Measurements from ENCODE around the gene HOXB3.

The HOXB3 gene

DNA sequence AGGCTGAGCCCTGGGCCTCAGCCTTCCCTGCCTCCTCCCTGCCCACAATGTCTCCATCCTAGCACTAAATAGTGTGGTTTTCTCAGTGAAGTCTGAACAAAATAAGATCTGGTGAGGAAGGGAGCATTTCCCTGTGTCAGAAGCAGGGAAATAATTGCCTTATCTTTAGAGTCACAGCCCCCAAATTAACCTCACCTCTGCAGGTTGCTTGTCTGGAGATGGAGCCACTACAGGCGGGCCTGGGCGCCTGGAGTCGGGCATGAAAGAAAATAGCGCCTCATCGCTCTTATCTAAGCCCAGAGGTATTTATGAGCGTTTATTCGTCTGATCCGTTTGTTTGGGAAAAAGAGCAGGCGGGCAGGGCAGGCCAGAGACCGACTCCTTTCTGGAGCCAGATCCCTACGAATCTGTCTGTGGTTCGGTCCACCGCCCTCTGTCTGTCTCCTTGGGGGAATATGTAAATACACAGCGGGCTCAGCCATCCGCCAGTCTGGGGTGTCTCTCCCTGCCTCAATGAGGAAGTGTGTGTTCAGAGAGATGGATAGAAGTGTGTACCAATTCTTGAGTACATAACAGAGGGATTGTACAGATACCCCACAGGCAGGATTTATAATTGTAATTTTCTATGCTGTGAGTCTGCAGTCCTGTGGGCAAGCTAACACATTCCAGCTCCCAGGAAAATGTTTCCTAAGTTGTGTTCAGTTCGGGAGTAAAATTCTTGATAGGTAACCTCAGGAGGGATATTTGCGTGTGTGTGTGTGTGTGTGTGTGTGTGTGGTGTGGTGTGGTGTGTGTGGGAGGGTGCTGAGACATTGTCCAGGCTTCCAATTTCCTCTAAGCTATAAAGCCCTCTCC lies 10.4 kb upstream of the HOXB3 start:
- no peak overlapping the region for H3K4me3 ChIP-seq (ENCODE audit: low read depth, low read length)

DNA sequence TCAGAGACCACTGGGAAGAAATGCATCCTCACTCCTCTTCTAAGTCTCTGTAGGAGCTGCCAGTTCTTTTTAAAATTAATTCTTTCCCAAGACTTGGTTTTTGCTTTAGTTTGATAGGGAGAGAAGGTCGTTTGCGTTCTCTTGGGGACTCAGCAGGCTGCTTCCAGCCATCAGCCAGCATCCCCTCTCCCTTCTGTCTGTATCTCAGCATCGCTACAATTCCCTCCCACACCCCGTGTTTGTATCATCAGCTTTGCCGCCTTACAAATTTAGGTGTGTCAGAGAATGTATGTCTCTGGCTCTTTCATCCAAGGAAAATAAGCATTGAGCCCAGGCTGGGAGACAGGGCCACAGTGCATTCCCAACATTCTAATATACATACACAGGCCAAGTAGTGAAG lies 9.3 kb upstream of the HOXB3 start:
- H3K4me3 ChIP-seq (ENCODE audit: low read depth, low read length): no peak overlapping the region

DNA sequence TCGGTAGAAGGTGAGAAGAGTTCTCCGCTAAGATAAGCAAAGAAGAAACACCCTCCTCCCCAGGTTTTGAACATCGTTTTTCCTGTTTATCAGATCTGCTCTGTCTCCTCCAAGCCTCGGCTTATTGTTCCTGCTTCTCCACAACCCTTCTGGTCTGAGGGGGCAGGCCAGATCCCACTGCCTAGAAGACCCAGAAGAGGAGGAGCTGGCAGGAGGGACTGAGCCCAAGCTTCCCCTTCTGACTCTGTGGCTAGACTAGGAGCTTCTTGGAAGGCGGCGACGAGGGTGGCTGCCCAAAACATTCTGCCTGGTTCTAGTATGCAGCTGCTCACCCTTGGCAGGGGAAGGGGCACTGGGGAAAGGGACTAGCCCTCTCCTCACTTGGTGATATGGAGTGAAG lies 8.7 kb upstream of the HOXB3 start:
- no peak overlapping the region for H3K4me3 ChIP-seq (ENCODE audit: low read depth, low read length)

DNA sequence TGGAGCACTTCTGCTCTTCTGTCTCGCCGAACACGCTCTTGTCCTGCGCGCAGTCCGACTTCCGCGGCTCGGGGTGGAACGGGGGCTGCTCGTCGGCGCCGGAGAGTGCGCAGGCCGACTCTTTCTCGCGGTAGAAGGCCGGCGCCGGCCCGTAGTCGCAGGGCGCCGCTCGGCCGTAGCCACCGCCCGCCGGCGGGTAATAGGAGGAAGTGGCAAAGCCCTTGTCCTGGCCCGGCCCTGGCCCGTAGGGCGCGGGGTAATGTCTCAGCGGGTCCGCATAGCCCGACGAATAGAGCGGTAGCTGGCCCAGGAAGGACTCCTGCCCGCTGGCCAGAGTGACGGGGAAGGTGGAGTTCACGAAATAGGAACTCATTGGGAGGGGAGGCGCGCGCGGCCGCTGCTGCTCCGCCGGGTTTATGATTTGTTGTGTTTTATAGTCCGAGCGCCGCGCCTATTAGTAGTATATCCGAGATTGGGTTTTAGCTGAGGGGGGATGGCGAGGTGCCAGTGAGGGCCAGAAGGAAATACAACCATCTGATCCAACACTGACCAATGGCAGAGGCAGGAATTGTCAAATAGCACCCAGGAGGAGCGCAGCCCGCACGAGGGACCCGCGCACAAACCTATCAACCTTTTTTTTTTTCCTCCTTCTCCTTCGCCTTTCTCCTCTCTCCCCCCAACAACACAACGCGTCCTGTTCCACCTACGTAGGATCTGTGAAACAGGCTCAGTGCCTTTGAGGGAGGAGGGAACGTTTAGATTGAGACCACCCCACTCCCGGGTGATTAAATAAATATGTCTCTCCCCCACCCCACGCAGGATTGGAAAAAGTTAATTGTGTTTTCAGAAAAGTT lies 8.0 kb upstream of the HOXB3 start:
- H3K4me3 ChIP-seq (ENCODE audit: low read depth, low read length): no peak overlapping the region

DNA sequence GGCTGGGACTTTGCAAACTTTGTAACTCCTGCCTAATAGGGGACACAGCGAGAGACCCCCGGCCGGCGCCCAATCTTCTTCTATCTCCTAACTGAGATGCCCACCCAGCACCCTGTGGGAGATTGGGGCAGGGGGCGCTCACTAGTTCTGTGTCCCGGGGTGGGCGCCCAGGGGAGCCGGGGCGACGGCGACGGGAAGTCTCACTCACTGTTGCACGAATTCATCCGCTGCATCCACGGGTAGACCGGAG lies 7.4 kb upstream of the HOXB3 start:
- H3K4me3 ChIP-seq (ENCODE audit: low read depth, low read length): no peak overlapping the region

- H3K4me3 ChIP-seq (ENCODE audit: low read depth, low read length): no peak overlapping the region
Measured at GRCh38 chr17:48596735-48597527, 6.9 kb upstream of the HOXB3 start.

- no peak overlapping the region for H3K4me3 ChIP-seq (ENCODE audit: low read depth, low read length)
Measured at GRCh38 chr17:48596000-48596734, 6.1 kb upstream of the HOXB3 start.

DNA sequence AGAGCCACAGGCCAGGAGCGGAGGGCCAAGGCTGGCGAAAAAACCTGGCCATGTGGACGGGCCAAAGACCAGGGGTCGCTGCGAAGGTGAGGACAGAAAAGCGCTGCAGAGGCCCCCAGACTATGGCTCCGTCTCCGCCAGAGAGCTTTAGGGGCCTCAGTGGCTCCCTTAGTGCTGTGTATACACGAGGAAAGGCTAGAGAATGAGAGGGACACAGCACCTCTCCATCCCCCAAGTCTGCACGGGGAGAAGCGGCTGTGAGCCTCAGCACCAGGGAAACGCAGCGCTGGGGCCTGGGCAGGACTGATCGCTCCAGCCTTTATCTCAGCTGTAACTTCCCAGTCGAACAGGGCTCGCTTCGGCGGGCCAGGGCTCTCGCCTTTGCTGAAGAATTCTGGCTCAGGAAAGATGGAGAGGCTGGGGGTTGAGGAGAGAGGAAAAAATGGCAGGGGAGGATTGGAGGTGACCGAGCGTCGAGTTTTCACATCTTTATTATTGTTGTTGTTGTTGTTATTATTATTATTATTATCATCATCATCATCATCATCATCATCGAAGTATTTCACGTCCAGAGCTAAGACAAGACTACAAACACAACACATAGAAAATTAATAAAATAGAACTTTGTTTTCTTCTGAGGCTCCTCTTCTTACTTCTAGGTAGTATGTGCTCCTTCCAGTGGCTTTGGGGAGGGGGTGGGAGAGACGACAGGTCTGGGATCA lies 5.4 kb upstream of the HOXB3 start:
- no peak overlapping the region for H3K4me3 ChIP-seq (ENCODE audit: low read depth, low read length)

DNA sequence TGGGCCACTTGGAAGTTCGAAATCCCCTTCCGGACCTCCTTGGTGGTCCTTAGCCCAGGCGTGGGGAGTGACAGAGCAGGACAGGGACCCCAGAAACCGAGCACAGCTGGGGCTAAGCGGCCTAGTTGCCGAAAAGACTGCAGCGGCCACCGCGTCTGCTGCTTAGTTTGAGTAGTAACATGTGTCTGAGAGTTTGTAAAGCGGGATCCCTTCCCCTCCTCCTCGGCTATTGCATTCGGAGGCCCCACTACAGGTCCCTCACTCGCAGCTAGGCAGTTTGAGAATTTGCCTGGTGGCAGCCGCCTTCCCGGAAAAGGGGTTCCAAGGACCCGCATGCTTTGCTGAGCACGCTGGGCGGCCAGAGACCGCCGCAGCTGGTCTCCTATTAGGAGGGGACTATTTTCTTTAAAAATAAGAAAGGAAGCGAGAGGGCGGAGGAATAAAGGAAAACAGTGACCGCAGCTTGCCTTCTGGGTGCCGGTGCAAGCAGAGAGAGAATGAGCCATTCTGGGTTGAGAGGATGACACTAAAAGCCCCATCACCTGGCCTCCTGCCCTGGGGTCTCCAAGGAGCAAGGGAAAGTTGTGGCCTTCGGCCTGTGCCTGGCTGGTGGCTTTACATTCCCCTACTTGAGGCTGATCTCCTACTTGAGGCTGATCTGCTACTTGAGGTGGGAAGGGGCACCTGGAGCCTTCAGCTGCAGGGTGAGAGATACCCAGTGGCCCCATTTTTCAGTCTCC lies 4.7 kb upstream of the HOXB3 start:
- no peak overlapping the region for H3K4me3 ChIP-seq (ENCODE audit: low read depth, low read length)

GRCh38 chr17:48593840-48594537 lies 3.9 kb upstream of the HOXB3 start:
- H3K4me3 ChIP-seq (ENCODE audit: low read depth, low read length): no peak overlapping the region

- no peak within 1 kb of the TSS for H3K4me3 ChIP-seq (ENCODE audit: low read depth, low read length)
Measured at GRCh38 chr17:48593126-48593829, 3.2 kb upstream of the HOXB3 start, which contains the start of gene HOXB5. HOXB5 (minus strand) TSS chr17:48593779; CDS start chr17:48593682, 97 bp downstream.

- no peak overlapping the region for H3K4me3 ChIP-seq (ENCODE audit: low read depth, low read length)
Measured at GRCh38 chr17:48592577-48592976, 2.5 kb upstream of the HOXB3 start.

- no peak overlapping the region for H3K4me3 ChIP-seq (ENCODE audit: low read depth, low read length)
Measured at GRCh38 chr17:48592057-48592514, 2.0 kb upstream of the HOXB3 start.

DNA sequence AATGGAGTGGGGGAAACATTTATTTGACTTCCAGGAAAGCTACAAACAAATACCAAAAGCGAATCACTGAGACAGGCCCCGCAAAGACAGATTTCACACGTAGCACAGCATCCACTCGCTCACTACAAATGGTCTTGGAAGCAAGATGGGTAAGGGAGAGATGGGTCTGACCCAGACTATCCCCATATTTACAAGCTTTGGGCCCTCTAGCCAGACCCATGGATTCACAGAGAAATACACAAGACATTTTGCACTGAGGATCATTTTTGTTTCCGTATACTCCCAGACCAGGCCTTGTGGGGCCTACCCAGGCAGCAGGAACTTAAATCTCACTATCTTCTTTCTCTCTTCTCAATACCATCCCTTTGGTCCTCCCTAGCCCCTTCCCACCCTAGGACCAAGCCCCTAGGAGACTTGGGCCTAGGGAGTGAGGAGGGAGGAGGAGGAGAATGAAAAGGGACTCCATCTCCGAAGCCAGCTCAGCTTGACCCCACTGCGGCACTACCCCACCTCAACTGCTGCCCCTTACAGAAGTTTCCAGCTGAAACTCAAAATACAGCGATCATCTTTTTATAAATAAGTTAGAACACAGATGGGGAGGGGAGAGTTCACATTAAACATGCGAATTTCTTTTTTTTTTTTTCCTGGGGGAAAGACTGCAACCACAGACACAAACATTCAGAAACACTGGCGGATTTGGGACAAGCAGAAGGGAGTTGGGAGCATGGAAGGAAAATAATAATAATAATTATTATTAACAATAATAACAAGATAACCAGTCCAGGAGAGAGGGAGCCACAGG lies 1.4 kb upstream of the HOXB3 start:
- no peak overlapping the region for H3K4me3 ChIP-seq (ENCODE audit: low read depth, low read length)

- H3K4me3 ChIP-seq (ENCODE audit: low read depth, low read length): no peak overlapping the region
Measured at GRCh38 chr17:48590607-48591161, 643 bp upstream of the HOXB3 start.

DNA sequence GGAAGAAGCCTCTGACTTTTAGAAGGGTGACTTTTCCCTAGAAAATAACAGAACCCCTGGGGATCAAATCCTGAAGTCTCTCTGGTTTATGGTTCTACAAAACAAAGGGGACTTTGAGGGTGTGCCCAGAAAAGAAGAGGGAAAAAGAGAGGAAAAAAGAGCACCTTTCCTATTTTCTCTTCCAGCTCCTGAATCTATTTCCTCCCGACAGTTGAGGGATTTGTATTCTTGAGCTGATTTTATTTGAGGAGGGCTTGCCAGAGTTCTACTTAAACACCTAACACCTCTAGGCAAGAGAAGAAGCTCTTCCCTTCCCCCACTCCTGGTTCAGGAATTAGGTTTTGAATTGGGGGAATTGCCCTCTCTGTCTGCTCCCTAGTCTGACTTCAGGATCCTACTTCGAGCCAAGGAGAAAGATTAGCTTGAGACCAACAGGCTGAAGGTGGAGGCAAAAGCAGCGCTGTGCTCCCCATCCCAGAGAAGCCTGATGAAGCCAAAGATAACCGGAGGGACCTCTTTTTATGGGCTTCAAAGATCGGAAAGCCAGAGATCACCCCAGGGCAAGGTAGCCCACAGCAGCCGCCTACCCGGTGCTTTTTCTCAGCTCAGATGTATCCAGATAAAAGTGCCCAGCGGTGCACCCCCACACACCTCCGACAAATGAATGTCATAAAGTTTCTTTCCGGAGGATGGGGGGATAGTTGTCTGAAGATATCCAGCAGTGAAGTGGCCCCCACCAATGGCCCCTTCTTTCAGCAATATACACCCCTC lies 796 bp downstream of the HOXB3 start:
- no peak overlapping the region for H3K4me3 ChIP-seq (ENCODE audit: low read depth, low read length)

Measured in iPS-11a (cell line).